Forelimb muscle (tissue), 1 donor: Measurements from ENCODE around the gene TTN. TPM values are rescaled to one million over a fixed set of nuclear protein-coding genes. Genes with fewer than 3 reads are reported as not detected.

Experiments
- DNase-seq: peaks from one replicate; pipeline ENCODE4 v3.0.0-alpha.2; 2013; ENCODE audit warnings: low read depth
- polyA plus RNA-seq: library from polyadenylated mRNA; unstranded; fragments of 120-200 nt; gene quantifications from one replicate; pipeline ENCODE4 v1.2.1, GENCODE V29; 2013; ENCODE audit not compliant: insufficient read length

The TTN gene
- polyA plus RNA-seq, 1 donor: 322 TPM

- no peak for DNase-seq
Measured at GRCh38 chr2:178734518-178734917, 72.7 kb downstream of the TTN start.

GRCh38 chr2:178733975-178734374, 73.2 kb downstream of the TTN start:
- DNase-seq: no peak

DNA sequence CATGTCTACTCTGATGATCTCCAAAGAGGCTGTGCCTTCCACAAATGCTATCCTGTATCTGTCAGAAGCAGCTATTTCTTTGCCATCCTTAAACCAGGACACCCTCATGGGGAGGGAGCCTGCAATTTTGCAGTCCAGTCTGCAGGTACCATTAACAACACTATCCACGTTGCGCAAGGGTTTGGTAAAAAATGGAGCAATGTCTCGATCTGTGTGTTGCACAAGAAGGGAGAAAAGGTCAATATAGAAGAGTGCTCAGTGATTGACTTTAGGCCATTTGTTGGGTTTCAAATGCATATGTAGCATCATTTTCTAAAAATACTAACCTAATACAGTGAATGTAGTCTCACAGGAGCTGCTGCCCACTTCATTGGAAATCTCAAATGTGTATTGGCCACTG, 74.3 kb downstream of the TTN start:
- DNase-seq: no peak

GRCh38 chr2:178731300-178731699, 75.9 kb downstream of the TTN start:
- no peak for DNase-seq

GRCh38 chr2:178730049-178730448, 77.2 kb downstream of the TTN start:
- no peak for DNase-seq

GRCh38 chr2:178723786-178724346, 83.4 kb downstream of the TTN start:
- no peak for DNase-seq

- DNase-seq: no peak
Measured at GRCh38 chr2:178722296-178722695, 84.9 kb downstream of the TTN start.

DNA sequence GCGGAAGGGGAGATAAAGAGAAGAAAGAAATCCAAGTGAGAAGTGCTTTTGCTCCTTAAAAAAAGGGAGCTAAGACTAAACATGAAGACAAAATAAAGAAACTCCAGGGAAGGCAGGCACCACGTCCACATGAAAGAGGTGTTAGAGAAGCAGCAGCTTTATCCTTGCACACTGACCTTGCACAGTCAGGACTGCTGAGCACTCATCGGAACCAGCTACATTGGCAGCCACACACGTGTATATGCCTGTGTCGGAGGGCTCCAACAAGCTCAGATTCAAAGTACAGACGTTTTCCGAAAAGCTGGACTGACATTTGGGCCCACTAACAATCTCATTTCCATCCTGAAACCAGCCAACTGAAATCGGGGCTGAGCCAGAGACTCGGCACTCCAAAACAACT, 88.2 kb downstream of the TTN start:
- DNase-seq: no peak

DNA sequence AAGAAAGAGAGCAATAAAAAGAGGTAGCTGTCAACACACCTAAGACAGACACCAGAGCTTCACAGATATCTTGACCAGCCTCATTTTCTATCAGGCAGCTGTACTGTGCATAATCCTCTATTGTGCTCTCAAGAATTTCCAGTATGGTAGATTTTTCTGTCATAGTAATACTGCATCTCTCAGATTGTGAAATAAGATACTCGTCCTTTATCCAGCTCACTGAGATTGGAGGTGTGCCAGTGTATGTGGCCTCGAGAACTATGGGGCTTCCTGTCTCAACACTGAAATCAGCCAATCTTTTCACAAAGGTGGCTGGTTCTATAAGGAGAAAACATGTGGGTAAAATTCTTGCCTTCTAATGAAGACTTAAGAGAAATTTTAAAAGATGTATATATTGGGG, 88.9 kb downstream of the TTN start:
- DNase-seq: no peak

DNA sequence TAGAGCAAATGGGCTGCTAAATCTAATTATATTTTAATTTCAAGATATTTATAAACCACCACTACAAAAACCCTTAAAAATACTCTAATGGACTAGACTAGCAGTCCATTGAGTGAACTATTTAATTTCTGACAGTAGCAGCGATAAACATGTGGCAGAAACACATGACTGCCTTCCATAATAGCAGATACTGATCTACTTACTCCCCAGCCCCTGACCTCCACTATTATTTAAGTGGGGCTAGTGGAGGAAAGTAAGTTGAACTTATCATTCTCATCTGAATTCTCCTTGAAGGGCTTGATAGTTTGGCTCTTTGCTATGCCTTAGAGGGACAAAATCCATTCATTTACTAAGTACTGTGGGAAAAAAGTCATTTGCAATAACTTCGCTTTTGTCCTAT, 90.8 kb downstream of the TTN start:
- DNase-seq: no peak

DNA sequence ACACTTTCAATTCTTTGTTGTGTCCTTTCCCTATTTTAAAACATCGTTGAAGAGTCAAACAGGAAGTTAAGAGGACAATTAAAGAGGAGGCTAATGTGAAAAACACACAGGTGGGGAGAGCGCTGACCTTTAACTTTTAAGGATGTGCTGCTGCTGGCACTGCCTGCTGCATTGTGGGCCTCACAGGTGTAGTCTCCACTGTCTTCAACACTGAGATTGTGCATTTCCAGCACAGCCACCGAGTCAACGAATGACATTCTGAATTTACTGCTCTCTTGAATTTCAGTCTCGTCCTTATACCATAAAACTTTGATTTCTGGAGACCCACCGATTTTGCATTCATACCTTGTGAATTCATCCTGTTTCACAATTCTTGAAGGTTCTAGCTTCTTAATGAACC, 91.9 kb downstream of the TTN start:
- no peak for DNase-seq

DNA sequence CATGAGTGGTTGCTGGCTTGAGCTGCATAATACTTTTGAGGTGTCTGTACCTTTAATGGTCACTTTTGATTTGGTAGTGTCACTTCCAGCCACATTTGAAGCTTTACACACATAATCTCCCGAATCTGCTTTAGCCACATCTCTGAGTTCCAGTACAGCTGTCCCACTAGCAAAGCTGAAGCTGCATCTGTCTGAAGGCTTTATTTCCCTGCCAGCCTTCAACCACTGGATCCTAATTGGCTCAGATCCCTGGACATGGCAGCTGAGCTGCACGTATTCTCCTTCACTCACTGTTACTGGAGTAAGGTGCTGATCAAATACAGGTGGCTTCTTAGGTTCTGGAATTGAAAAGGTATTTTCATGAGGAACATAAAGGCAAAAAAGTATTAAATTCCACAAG, 99.7 kb downstream of the TTN start:
- no peak for DNase-seq

DNA sequence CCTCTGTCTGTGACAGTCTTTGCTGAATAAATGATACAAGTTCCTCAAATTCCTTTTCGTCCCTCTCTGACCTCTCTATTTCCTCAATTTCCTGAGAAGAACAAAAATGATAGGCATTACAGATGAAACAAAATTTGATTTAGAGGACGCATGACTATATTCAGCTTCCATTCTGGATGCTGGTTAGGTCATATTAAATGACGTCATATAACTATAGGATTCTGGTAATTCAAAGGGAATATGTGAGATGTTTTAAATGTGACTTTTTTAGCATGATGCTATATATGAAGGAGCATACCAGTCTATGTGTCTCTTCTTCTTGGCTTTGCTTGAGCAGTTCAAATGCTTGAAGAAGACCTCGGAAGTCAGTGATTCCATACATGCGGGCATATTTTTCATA, 102.3 kb downstream of the TTN start:
- no peak for DNase-seq

DNA sequence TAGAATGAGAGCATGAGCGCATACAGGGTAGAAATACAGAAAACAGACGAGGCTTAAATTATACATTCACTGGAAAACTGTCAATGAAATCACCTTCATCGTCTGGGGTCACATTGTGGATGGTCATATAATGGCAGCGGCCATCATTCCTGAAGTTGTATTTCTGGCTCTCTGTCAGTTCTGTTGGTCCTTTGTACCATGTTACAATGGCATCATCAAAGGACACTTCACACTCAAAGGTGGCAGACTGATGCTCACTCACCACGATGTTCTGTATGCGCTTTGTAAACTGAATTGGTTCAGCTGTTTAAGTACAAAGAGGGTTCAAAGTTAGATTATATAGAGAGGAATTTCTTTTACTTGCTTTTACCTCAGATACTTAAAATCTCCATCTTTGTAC, 104.9 kb downstream of the TTN start:
- DNase-seq: no peak

GRCh38 chr2:178700922-178701342, 106.3 kb downstream of the TTN start:
- no peak for DNase-seq

GRCh38 chr2:178700136-178700535, 107.1 kb downstream of the TTN start:
- no peak for DNase-seq

- no peak for DNase-seq
Measured at GRCh38 chr2:178692845-178693244, 114.4 kb downstream of the TTN start.

DNA sequence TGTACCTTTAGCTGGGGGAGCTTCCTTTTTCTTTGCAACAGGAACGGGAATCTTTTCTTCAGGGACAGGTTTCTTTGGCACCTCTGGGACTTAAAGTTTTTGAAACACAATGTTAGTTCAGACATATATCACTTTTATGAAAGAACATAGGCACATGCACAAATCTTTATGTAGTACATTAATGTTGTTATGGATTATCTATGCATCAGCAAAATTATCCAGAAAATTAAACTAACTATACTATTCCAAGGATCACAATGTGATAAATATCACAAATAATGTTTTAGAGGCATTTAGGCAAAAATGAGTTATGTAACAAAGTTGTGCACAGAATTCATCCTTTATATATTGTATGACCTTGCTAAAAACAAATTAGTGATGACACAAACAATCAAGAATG, 117.4 kb downstream of the TTN start:
- no peak for DNase-seq

- no peak for DNase-seq
Measured at GRCh38 chr2:178683877-178684276, 123.3 kb downstream of the TTN start.

DNA sequence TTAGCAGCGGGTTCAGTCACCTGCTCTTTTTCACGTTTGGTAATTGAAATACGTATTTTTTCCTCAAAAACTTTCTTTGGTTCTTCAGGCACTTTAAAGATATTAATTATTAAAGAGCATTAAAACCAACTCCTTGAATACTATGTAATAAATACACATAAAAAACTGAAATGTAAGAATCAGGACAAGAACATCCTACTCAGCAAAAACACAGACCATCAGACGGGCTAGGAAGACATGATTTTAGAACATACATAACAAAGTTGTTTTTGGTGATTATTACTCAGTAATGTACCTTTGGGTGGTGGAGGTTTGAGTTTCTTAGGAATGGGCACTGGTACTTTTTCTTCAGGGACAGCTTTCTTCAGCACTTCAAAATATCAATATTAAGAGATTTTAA, 126.1 kb downstream of the TTN start:
- no peak for DNase-seq

DNA sequence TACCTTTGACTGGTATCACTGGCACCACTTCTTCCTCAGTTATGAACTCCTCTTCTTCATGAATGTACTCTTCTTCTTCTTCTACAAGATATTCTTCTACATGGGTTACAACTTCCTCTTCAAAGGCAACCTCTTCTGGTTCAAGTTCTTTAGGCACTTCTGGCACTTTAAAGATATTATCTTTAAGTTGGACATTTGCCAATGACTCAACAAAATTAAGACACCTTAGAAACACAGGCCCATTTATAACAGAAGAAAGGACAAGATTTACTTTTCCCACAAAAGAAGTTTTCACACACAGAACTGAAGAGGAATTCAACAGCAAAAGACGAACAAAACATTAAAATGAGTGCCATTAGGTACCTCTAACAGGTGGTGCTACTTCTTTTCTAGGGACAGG, 127.3 kb downstream of the TTN start:
- DNase-seq: no peak

DNA sequence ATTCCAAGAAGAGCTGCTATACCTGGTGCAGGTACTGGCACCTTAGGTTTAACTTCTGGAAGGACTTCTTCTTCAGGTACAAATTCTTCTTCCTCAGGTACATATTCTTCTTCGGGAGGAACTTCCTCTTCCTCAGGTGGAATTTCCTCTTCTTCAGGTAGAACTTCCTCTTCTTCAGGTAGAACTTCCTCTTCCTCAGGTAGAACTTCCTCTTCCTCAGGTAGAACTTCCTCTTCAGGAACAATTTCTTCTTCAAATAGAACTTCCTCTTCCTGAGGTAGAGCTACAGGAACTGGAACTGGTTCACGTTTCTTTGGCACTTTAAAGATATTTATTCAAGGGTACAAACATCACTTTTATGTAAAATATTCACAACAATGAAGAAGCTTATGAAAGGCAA, 129.6 kb downstream of the TTN start:
- DNase-seq: no peak

DNA sequence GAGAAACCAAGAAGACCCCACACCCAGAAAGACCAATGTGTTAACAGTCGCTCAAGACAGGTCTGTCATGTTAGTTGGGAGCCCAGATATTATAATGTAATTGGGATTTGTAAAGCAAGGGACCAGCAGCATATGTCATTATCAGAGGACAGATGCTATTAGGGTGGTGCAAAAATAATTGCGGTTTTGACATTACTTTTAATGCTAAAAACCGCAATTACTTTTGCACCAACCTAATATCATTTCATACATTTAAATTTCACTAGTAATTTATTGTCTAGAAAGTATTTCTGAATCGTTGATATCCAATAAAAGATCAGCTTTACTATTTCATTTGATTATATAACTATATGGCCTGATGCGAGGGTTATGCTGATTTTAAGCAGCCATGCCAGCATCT, 131.2 kb downstream of the TTN start:
- DNase-seq: no peak

GRCh38 chr2:178674122-178674521, 133.1 kb downstream of the TTN start:
- no peak for DNase-seq

- DNase-seq: no peak
Measured at GRCh38 chr2:178666458-178666857, 140.8 kb downstream of the TTN start.
